HEK293 (cell line): Measurements from ENCODE around the gene MYMK.

ENCODE experiments used
- CTCF ChIA-PET: fragments of 350-600 bp; formaldehyde crosslinking; extraction: SDS; loops from one replicate; lab custom pipeline; 2021; ENCODE audit warnings: antibody characterized with exemption; lab: Yijun Ruan, JAX
- POLR2A ChIA-PET: fragments of 300-600 bp; formaldehyde crosslinking; extraction: SDS; loops from one replicate; lab custom pipeline; 2020; ENCODE audit warnings: antibody characterized with exemption, inconsistent platforms; lab: Yijun Ruan, JAX
- H3K27ac ChIP-seq: fragments of 200-500 bp; sonication (Bioruptor generic); 2 replicates; pipeline ENCODE4 v1.5.1; 2014; ENCODE audit warnings: low read depth, low read length, control low read depth, inconsistent platforms; ENCODE audit errors: extremely low read depth
- H3K36me3 ChIP-seq, 2 experiments: fragments of 200-500 bp in 1 of 2; sonication (Bioruptor generic) in 1 of 2; 1 replicate in 1 of 2; 2 replicates in 1 of 2; pipeline ENCODE4 v1.5.1; 2014 to 2017; ENCODE audit warnings: inconsistent platforms in 2 of 2, low read length in 2 of 2; ENCODE audit not compliant: control insufficient read depth in 2 of 2, insufficient read depth in 1 of 2
- H3K4me1 ChIP-seq: fragments of 200-500 bp; sonication (Bioruptor generic); 2 replicates; pipeline ENCODE4 v1.5.1; 2014; ENCODE audit warnings: mild to moderate bottlenecking, low read length, inconsistent platforms; ENCODE audit not compliant: control insufficient read depth, insufficient read depth
- H3K4me3 ChIP-seq: 2 replicates; pipeline ENCODE4 v1.5.1; 2011; ENCODE audit warnings: low read depth, mild to moderate bottlenecking, control low read depth, low read length, moderate library complexity
- H3K9me3 ChIP-seq: fragments of 200-500 bp; sonication (Bioruptor generic); 2 replicates; pipeline ENCODE4 v1.5.1; 2014; ENCODE audit warnings: low read depth, low read length, inconsistent platforms; ENCODE audit not compliant: control insufficient read depth, insufficient read depth
- GLIS1 ChIP-seq: fragments of 450-650 bp; formaldehyde crosslinking; IDR thresholded peaks from 2 replicates; pipeline ENCODE4 v1.5.1; 2016; ENCODE audit warnings: missing biosample characterization, missing genetic modification characterization
- ZBTB20 ChIP-seq: fragments of 450-650 bp; formaldehyde crosslinking; IDR thresholded peaks from 2 replicates; pipeline ENCODE4 v1.5.1; 2016; ENCODE audit warnings: missing biosample characterization, missing genetic modification characterization
- ZBTB21 ChIP-seq: fragments of 450-650 bp; formaldehyde crosslinking; IDR thresholded peaks from 2 replicates; pipeline ENCODE4 v1.5.1; 2017; ENCODE audit warnings: missing biosample characterization, missing genetic modification characterization
- ZFHX2 ChIP-seq: fragments of 450-650 bp; formaldehyde crosslinking; conservative IDR thresholded peaks from 2 replicates; pipeline ENCODE4 v1.5.1; 2016; ENCODE audit warnings: missing biosample characterization, missing genetic modification characterization
- ZFP3 ChIP-seq: fragments of 450-650 bp; formaldehyde crosslinking; IDR thresholded peaks from 2 replicates; pipeline ENCODE4 v1.5.1; 2016; ENCODE audit warnings: low read depth, missing biosample characterization, missing genetic modification characterization
- ZNF133 ChIP-seq: fragments of 450-650 bp; formaldehyde crosslinking; IDR thresholded peaks from 2 replicates; pipeline ENCODE4 v1.5.1; 2016; ENCODE audit warnings: missing biosample characterization, missing genetic modification characterization
- ZNF221 ChIP-seq: fragments of 450-650 bp; formaldehyde crosslinking; IDR thresholded peaks from 2 replicates; pipeline ENCODE4 v1.5.1; 2017; ENCODE audit warnings: missing biosample characterization, missing genetic modification characterization, borderline replicate concordance
- ZNF223 ChIP-seq: fragments of 450-650 bp; formaldehyde crosslinking; IDR thresholded peaks from 2 replicates; pipeline ENCODE4 v1.5.1; 2016; ENCODE audit warnings: missing biosample characterization, missing genetic modification characterization
- ZNF324 ChIP-seq: fragments of 450-650 bp; formaldehyde crosslinking; IDR thresholded peaks from 2 replicates; pipeline ENCODE4 v1.5.1; 2016; ENCODE audit warnings: missing biosample characterization, missing genetic modification characterization
- ZNF610 ChIP-seq: fragments of 450-650 bp; formaldehyde crosslinking; IDR thresholded peaks from 2 replicates; pipeline ENCODE4 v1.5.1; 2016; ENCODE audit warnings: missing biosample characterization, missing genetic modification characterization, borderline replicate concordance
- ZNF777 ChIP-seq: fragments of 450-650 bp; formaldehyde crosslinking; IDR thresholded peaks from 2 replicates; pipeline ENCODE4 v1.5.1; 2017; ENCODE audit warnings: missing biosample characterization, missing genetic modification characterization, borderline replicate concordance
- TF ChIP-seq, protein P1 (sequence below): fragments of 450-650 bp; formaldehyde crosslinking; IDR thresholded peaks from 2 replicates; pipeline ENCODE4 v1.5.1; 2016; ENCODE audit warnings: missing biosample characterization, missing genetic modification characterization
- TF ChIP-seq, protein P2 (sequence below): fragments of 450-650 bp; formaldehyde crosslinking; IDR thresholded peaks from 2 replicates; pipeline ENCODE4 v1.5.1; 2016; ENCODE audit warnings: missing biosample characterization, missing genetic modification characterization
- TF ChIP-seq, protein P3 (sequence below): fragments of 450-650 bp; formaldehyde crosslinking; IDR thresholded peaks from 2 replicates; pipeline ENCODE4 v1.5.1; 2016; ENCODE audit warnings: missing biosample characterization, missing genetic modification characterization

The MYMK gene

DNA sequence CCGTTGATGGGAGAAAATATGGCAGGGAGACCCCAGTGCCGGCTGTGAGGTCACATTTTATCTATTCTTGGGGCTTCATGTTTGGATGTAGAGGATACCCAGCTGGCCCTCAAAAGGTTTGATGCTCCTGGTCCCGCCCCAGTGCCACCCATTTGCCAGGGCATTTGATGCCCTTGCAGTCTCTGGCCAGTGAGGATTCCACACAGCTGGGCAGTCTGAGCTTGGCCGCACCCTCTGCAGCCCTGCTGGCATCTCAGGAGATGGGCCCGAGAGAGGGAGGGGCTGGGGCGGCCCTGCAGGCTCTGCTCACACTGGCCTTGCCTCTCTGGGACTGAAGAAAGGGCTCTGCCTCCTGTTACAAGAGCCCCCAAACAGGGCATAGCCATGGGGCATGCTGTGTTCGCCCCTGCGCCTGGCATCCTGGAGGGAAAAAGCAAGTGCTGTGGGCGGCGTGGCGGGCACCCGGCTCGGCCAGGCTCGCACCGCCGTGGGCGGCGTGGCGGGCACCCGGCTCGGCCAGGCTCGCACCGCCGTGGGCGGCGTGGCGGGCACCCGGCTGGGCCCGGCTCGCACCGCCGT, 37.3 kb upstream of the MYMK start:
- H3K9me3 ChIP-seq, result no peaks in the 10 kb centered on the region
- peaks cover 4% of the 10 kb centered on the region for H3K4me1 ChIP-seq
- no peak overlapping the region for H3K27ac ChIP-seq
- TF ChIP-seq, protein P1, sequence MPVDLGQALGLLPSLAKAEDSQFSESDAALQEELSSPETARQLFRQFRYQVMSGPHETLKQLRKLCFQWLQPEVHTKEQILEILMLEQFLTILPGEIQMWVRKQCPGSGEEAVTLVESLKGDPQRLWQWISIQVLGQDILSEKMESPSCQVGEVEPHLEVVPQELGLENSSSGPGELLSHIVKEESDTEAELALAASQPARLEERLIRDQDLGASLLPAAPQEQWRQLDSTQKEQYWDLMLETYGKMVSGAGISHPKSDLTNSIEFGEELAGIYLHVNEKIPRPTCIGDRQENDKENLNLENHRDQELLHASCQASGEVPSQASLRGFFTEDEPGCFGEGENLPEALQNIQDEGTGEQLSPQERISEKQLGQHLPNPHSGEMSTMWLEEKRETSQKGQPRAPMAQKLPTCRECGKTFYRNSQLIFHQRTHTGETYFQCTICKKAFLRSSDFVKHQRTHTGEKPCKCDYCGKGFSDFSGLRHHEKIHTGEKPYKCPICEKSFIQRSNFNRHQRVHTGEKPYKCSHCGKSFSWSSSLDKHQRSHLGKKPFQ (tag by site-specific recombination), result no peak
- no peak for TF ChIP-seq ZBTB21 (tag by site-specific recombination)
- TF ChIP-seq ZNF221, result no peak
- TF ChIP-seq, protein P2, sequence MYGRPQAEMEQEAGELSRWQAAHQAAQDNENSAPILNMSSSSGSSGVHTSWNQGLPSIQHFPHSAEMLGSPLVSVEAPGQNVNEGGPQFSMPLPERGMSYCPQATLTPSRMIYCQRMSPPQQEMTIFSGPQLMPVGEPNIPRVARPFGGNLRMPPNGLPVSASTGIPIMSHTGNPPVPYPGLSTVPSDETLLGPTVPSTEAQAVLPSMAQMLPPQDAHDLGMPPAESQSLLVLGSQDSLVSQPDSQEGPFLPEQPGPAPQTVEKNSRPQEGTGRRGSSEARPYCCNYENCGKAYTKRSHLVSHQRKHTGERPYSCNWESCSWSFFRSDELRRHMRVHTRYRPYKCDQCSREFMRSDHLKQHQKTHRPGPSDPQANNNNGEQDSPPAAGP, result no peak
- no peak for TF ChIP-seq ZNF133 (tag by site-specific recombination)
- H3K4me3 ChIP-seq, result no peak overlapping the region
- H3K36me3 ChIP-seq, result no peaks in the 10 kb centered on the region
- POLR2A ChIA-PET, result no interaction called here
- CTCF ChIA-PET, result no interaction called here

DNA sequence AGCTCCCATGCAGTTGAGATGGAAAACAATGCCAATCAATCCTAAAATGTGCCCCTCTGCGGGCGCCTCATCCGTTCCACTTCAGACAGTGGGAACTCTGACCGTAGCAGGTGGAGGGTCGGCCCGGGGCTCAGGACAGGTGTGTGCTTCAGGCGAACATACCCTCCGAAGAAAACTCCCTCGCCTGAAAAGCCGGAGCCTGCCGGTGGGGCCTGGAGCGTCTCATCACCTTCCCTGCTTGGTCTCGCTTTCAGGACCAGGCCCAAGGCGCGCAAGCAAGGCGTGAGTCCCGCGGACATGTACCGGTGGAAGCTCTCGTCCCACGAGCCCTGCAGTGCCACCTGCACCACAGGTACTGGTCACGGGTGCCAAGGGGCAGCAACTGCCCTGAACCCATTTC, 36.2 kb upstream of the MYMK start:
- Histone ChIP-seq H3K27ac (no peak overlapping the region), H3K4me1 (peaks cover 4% of the 10 kb centered on the region), H3K4me3 (no peak overlapping the region), H3K9me3 (no peaks in the 10 kb centered on the region), H3K36me3 (no peaks in the 10 kb centered on the region)
- no peak for TF ChIP-seq ZNF223 (tag by site-specific recombination)
- ChIA-PET CTCF (interaction anchor here (0.9 kb wide), 1 partner anchor 167 kb away, joined by 5 read pairs; no protein-coding TSS in a partner anchor), POLR2A (no interaction called here)

DNA sequence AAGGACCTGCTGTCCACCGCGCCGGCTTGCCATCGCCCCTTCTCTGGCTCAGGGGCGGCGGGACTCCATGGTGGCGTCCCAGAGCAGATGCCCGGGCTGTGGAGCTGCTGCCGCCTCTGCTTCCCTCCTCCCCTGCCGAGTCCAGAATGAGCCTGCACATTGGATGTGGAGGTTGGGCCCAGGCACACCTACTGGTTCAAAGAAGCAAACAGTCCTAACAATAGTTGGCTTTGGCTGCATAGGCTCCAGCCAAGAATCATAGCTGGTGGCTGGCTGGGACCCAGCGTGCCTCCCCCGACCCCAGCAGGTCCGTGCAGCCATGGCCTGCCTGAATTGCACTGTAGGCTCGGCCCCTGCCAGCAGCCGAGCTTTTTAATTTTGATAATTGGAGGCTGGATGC, 35.6 kb upstream of the MYMK start:
- peaks cover 4% of the 10 kb centered on the region for H3K4me1 ChIP-seq
- no peaks in the 10 kb centered on the region for H3K36me3 ChIP-seq
- no peak for TF ChIP-seq GLIS1 (tag by site-specific recombination)
- TF ChIP-seq ZFP3, result no peak
- TF ChIP-seq, protein P3, sequence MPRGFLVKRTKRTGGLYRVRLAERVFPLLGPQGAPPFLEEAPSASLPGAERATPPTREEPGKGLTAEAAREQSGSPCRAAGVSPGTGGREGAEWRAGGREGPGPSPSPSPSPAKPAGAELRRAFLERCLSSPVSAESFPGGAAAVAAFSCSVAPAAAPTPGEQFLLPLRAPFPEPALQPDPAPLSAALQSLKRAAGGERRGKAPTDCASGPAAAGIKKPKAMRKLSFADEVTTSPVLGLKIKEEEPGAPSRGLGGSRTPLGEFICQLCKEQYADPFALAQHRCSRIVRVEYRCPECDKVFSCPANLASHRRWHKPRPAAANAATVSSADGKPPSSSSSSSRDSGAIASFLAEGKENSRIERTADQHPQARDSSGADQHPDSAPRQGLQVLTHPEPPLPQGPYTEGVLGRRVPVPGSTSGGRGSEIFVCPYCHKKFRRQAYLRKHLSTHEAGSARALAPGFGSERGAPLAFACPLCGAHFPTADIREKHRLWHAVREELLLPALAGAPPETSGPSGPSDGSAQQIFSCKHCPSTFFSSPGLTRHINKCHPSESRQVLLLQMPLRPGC (tag by site-specific recombination), result no peak
- TF ChIP-seq ZNF324 (tag by site-specific recombination), result no peak
- no peak for TF ChIP-seq ZNF610 (tag by site-specific recombination)
- TF ChIP-seq ZBTB20 (tag by site-specific recombination), result no peak
- peak; percentile 38 for TF ChIP-seq ZFHX2 (tag by site-specific recombination)
- no peak for TF ChIP-seq ZNF777 (tag by site-specific recombination)
- TF ChIP-seq, all 188 proteins: peak for 1
- Histone ChIP-seq H3K9me3 (no peaks in the 10 kb centered on the region), H3K27ac (no peak overlapping the region), H3K4me3 (no peak overlapping the region)
- ChIA-PET CTCF (interaction anchor here (0.9 kb wide), 1 partner anchor 167 kb away, joined by 5 read pairs; no protein-coding TSS in a partner anchor), POLR2A (no interaction called here)
